Measurements from ENCODE around the gene MFN2. TPM values are rescaled to one million over a fixed set of nuclear protein-coding genes. Genes with fewer than 3 reads are reported as not detected.

Gene MFN2
- total and polyA plus RNA-seq, 4 donors = 17.2 to 87.8 (median 43.2) TPM

DNA sequence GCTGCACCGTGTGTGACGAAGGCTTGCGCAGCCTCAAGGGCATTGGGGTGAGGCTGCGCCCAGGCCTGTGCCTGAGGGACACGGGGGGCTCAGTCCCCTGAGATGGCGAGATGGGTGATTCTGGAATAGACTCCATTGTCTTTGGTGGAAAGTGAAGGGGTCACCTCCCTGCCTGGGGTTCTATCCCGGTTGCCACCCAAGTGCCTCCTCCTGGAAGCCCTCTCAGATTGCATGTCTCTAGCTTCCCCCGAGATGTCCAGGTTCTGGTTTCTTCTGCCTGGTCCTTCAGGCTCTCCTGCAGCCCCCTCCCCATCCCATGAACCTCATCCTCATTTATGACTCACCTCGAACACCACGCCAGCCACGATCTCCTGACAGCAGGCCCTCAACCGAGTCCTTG is 22.3 kb upstream of the MFN2 start:
- no peak for DNase-seq (ENCODE audit: low spot score)
- H3K4me1 ChIP-seq (ENCODE audit: control insufficient read depth in 4 of 4, insufficient read depth in 4 of 4, low read length in 3 of 4) = peaks cover 0 to 7% (median 4%) of the 10 kb centered on the region in 4 donors
- no peaks in the 10 kb centered on the region for H3K27me3 ChIP-seq (ENCODE audit: control insufficient read depth in 4 of 4, insufficient read depth in 4 of 4, low read length in 3 of 4)
- H3K36me3 ChIP-seq (ENCODE audit: control insufficient read depth in 4 of 4, insufficient read depth in 3 of 4, low read depth in 1 of 4, low read length in 3 of 4) = peaks cover 5 to 38% (median 23%) of the 10 kb centered on the region in 4 donors
- H3K9me3 ChIP-seq (ENCODE audit: control insufficient read depth in 4 of 4, low read length in 3 of 4) = no peaks in the 10 kb centered on the region
- H3K9ac ChIP-seq (ENCODE audit: low read depth in 1 of 2, low read length in 2 of 2) = no peak overlapping the region
- H3K27ac ChIP-seq (ENCODE audit: low read depth in 1 of 2, low read length in 2 of 2) = no peak overlapping the region
- TF ChIP-seq SP1 (IDR thresholded peaks at IDR 0.05) (no peak), JUND (IDR thresholded peaks at IDR 0.05) (no peak), RAD21 (IDR thresholded peaks at IDR 0.05) (no peak), EGR1 (IDR thresholded peaks at IDR 0.05; ENCODE audit: low read depth in 2 of 2) (no peak), HNF4G (IDR thresholded peaks at IDR 0.05) (no peak), TAF1 (conservative IDR thresholded peaks at IDR 0.05) (no peak), FOXA2 (IDR thresholded peaks at IDR 0.05) (no peak), YY1 (IDR thresholded peaks at IDR 0.05) (no peak), RXRA (IDR thresholded peaks at IDR 0.05) (no peak), GABPA (IDR thresholded peaks at IDR 0.05 in 1 of 2, conservative IDR thresholded peaks at IDR 0.05 in 1 of 2) (no peak), NR2F2 (IDR thresholded peaks at IDR 0.05) (no peak), FOXA1 (IDR thresholded peaks at IDR 0.05) (no peak), HNF4A (conservative IDR thresholded peaks at IDR 0.05) (no peak)
- TF ChIP-seq, protein P1, sequence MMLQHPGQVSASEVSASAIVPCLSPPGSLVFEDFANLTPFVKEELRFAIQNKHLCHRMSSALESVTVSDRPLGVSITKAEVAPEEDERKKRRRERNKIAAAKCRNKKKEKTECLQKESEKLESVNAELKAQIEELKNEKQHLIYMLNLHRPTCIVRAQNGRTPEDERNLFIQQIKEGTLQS (IDR thresholded peaks at IDR 0.05) = no peak
- TF ChIP-seq, protein P2, sequence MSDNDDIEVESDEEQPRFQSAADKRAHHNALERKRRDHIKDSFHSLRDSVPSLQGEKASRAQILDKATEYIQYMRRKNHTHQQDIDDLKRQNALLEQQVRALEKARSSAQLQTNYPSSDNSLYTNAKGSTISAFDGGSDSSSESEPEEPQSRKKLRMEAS (IDR thresholded peaks at IDR 0.05) = no peak
- TF ChIP-seq, protein P3, sequence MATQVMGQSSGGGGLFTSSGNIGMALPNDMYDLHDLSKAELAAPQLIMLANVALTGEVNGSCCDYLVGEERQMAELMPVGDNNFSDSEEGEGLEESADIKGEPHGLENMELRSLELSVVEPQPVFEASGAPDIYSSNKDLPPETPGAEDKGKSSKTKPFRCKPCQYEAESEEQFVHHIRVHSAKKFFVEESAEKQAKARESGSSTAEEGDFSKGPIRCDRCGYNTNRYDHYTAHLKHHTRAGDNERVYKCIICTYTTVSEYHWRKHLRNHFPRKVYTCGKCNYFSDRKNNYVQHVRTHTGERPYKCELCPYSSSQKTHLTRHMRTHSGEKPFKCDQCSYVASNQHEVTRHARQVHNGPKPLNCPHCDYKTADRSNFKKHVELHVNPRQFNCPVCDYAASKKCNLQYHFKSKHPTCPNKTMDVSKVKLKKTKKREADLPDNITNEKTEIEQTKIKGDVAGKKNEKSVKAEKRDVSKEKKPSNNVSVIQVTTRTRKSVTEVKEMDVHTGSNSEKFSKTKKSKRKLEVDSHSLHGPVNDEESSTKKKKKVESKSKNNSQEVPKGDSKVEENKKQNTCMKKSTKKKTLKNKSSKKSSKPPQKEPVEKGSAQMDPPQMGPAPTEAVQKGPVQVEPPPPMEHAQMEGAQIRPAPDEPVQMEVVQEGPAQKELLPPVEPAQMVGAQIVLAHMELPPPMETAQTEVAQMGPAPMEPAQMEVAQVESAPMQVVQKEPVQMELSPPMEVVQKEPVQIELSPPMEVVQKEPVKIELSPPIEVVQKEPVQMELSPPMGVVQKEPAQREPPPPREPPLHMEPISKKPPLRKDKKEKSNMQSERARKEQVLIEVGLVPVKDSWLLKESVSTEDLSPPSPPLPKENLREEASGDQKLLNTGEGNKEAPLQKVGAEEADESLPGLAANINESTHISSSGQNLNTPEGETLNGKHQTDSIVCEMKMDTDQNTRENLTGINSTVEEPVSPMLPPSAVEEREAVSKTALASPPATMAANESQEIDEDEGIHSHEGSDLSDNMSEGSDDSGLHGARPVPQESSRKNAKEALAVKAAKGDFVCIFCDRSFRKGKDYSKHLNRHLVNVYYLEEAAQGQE (IDR thresholded peaks at IDR 0.05) = no peak
- TF ChIP-seq, protein P4, sequence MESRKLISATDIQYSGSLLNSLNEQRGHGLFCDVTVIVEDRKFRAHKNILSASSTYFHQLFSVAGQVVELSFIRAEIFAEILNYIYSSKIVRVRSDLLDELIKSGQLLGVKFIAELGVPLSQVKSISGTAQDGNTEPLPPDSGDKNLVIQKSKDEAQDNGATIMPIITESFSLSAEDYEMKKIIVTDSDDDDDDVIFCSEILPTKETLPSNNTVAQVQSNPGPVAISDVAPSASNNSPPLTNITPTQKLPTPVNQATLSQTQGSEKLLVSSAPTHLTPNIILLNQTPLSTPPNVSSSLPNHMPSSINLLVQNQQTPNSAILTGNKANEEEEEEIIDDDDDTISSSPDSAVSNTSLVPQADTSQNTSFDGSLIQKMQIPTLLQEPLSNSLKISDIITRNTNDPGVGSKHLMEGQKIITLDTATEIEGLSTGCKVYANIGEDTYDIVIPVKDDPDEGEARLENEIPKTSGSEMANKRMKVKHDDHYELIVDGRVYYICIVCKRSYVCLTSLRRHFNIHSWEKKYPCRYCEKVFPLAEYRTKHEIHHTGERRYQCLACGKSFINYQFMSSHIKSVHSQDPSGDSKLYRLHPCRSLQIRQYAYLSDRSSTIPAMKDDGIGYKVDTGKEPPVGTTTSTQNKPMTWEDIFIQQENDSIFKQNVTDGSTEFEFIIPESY (IDR thresholded peaks at IDR 0.05) = no peak
- TF ChIP-seq, protein P5, sequence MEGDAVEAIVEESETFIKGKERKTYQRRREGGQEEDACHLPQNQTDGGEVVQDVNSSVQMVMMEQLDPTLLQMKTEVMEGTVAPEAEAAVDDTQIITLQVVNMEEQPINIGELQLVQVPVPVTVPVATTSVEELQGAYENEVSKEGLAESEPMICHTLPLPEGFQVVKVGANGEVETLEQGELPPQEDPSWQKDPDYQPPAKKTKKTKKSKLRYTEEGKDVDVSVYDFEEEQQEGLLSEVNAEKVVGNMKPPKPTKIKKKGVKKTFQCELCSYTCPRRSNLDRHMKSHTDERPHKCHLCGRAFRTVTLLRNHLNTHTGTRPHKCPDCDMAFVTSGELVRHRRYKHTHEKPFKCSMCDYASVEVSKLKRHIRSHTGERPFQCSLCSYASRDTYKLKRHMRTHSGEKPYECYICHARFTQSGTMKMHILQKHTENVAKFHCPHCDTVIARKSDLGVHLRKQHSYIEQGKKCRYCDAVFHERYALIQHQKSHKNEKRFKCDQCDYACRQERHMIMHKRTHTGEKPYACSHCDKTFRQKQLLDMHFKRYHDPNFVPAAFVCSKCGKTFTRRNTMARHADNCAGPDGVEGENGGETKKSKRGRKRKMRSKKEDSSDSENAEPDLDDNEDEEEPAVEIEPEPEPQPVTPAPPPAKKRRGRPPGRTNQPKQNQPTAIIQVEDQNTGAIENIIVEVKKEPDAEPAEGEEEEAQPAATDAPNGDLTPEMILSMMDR (IDR thresholded peaks at IDR 0.05; ENCODE audit: low read depth, low read length, missing input control) = no peak
- no peak overlapping the region for H3K4me3 ChIP-seq (ENCODE audit: low read depth in 1 of 3, low read length in 3 of 3)
- WGBS = 94% methylated on average over 12 of the region's 12 CpGs

All from liver (tissue), 9 donors.